Measurements from ENCODE around the gene DMD. TPM values are rescaled to one million over a fixed set of nuclear protein-coding genes. Genes with fewer than 3 reads are reported as not detected.

DMD gene
- total RNA-seq, 1 donor from 2014 or later = 23.9 TPM

DNA sequence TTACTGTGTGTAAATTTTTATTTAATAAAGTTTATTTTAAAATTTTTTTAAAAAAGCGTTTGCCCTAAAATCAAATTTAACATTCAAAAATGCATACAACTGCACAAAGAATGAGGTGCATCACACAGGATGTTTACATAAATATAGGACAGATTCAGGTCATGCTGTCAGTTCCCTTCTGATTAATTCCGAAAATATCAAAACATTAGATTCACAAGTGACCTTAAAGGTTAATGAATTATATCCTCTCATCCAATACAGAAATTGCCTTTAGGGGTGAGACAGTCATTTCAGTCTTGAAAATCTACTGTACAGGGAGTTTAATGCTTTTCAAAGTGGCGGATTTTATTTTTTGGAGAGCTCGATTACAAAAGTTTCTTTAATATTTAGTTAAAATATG is 1930.8 kb downstream of the DMD start:
- Mint-ChIP-seq H3K27me3 (no peaks in the 10 kb centered on the region), H3K36me3 (ENCODE audit: insufficient read depth) (no peaks in the 10 kb centered on the region), H3K4me3 (ENCODE audit: low read depth) (no peak overlapping the region), H3K27ac (no peak overlapping the region), H3K4me1 (ENCODE audit: low read depth) (no peaks in the 10 kb centered on the region), H3K9me3 (ENCODE audit: low read depth) (peaks cover 17% of the 10 kb centered on the region)
- TF ChIP-seq, protein P1, sequence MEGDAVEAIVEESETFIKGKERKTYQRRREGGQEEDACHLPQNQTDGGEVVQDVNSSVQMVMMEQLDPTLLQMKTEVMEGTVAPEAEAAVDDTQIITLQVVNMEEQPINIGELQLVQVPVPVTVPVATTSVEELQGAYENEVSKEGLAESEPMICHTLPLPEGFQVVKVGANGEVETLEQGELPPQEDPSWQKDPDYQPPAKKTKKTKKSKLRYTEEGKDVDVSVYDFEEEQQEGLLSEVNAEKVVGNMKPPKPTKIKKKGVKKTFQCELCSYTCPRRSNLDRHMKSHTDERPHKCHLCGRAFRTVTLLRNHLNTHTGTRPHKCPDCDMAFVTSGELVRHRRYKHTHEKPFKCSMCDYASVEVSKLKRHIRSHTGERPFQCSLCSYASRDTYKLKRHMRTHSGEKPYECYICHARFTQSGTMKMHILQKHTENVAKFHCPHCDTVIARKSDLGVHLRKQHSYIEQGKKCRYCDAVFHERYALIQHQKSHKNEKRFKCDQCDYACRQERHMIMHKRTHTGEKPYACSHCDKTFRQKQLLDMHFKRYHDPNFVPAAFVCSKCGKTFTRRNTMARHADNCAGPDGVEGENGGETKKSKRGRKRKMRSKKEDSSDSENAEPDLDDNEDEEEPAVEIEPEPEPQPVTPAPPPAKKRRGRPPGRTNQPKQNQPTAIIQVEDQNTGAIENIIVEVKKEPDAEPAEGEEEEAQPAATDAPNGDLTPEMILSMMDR (IDR thresholded peaks at IDR 0.05; ENCODE audit: unreplicated experiment) = no peak
- DNase-seq (ENCODE audit: low spot score, unreplicated experiment) = no peak

DNA sequence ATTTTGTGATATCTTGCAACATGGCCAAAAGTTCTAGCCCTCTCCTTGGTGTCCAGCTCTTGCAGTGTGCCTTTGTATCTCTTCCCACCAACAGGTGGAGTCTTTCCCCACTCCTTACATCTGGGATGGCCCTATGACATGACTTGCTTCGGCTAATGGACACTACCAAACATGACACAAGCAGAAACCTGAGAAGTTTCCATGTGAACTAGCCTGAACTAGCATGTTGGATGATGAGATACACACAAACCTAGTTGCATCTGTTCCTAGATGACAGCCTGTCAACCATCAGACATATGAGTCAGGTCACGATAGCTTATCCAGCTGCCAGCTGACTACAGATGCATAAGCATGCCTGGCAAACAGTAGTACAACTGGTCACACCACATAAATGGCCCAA is 1932.0 kb downstream of the DMD start:
- H3K9me3 Mint-ChIP-seq (ENCODE audit: low read depth) = peaks cover 11% of the 10 kb centered on the region

DNA sequence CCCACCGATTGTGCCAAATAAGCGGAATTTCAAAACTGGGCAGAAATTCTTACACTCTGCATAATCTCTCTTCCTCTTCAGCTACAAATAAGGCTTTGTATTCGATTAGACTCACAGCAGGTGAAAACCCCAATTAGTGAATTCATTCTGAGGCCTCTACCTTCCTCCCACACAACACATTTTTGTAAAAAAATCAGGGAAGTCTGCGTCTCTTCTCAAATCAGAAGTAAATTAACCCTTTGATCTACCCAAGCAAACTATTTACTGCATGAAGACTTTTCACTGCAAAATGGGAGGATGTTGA is 1938.9 kb downstream of the DMD start:
- no peak for DNase-seq (ENCODE audit: low spot score, unreplicated experiment)
- Mint-ChIP-seq H3K4me1 (ENCODE audit: low read depth) (peaks cover 19% of the 10 kb centered on the region), H3K4me3 (ENCODE audit: low read depth) (no peak overlapping the region), H3K9me3 (ENCODE audit: low read depth) (peaks cover 16% of the 10 kb centered on the region), H3K36me3 (ENCODE audit: insufficient read depth) (peaks cover 3% of the 10 kb centered on the region), H3K27me3 (peaks cover 4% of the 10 kb centered on the region), H3K27ac (no peak overlapping the region)
- TF ChIP-seq, protein P1 (IDR thresholded peaks at IDR 0.05; ENCODE audit: unreplicated experiment) = no peak

More for the DNA sequence above, 1932.0 kb downstream of the DMD start:
- Mint-ChIP-seq H3K4me1 (ENCODE audit: low read depth) (peaks cover 4% of the 10 kb centered on the region), H3K4me3 (ENCODE audit: low read depth) (no peak overlapping the region), H3K27ac (no peak overlapping the region), H3K27me3 (no peaks in the 10 kb centered on the region), H3K36me3 (ENCODE audit: insufficient read depth) (no peaks in the 10 kb centered on the region)
- DNase-seq (ENCODE audit: low spot score, unreplicated experiment) = no peak
- TF ChIP-seq, protein P1 (IDR thresholded peaks at IDR 0.05; ENCODE audit: unreplicated experiment) = no peak

DNA sequence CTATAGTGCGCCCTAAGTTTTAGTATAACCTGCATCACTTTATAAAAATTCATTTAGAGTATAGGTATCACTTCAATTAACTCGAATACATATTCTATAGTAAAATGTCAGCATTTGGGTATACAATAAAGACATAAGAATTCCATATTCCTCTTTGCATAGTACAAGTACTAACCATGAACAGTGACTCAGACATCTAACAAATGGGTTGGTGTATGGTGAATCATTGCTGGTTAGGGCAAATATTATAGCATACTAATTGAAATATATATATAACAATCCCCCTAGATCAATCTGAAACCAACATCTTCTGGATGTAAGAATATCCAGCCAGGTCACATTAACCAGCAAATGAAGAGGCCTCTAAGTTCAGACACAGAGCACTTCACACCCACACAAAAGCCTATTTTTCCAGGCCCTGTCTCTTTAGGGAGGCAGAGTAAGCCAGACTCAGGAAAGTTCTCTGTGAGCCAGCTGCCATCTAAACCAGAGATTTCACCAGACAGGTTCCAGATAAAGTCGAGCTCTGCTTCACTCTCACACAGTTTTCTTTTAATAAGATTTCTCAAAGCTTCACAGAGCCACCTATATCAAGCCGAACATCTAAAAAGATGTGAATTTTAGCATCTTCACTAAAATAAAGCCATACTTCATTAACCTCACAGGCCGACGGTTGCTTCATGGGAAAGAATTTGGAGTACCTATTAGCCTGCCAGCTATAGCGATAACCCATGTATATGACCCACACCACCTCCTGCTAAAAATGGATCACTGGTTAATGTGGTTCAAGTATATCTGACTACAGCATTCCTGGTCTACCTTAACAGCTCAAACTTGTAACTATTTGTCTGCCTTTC is 1939.5 kb downstream of the DMD start:
- TF ChIP-seq, protein P1 (IDR thresholded peaks at IDR 0.05; ENCODE audit: unreplicated experiment) = no peak
- Mint-ChIP-seq H3K36me3 (ENCODE audit: insufficient read depth) (peaks cover 3% of the 10 kb centered on the region), H3K4me3 (ENCODE audit: low read depth) (no peak overlapping the region), H3K9me3 (ENCODE audit: low read depth) (peaks cover 16% of the 10 kb centered on the region), H3K4me1 (ENCODE audit: low read depth) (peaks cover 19% of the 10 kb centered on the region), H3K27ac (no peak overlapping the region), H3K27me3 (peaks cover 4% of the 10 kb centered on the region)
- DNase-seq (ENCODE audit: low spot score, unreplicated experiment) = no peak

DNA sequence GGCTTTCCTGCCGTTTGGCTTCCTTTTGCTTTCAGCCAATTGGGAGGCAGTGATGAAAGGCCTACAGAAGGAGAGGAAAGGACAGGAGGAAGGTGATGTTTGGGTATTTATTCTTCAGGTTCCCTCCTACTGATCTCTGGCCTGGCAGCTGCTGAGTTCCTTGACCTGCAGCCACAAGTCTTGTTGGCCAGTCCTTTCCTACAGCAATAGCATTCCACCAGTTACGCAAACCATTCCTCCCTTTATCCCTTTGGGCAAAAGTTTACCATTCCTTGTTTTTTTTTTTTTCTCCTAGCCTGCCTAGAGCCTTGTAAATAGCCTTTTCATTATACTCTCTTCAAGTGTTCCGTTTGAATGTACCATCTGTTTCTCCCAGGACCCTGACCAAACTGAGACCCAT is 1941.4 kb downstream of the DMD start:
- Mint-ChIP-seq H3K4me3 (ENCODE audit: low read depth) (no peak overlapping the region), H3K36me3 (ENCODE audit: insufficient read depth) (peaks cover 3% of the 10 kb centered on the region), H3K4me1 (ENCODE audit: low read depth) (peaks cover 24% of the 10 kb centered on the region), H3K9me3 (ENCODE audit: low read depth) (peaks cover 16% of the 10 kb centered on the region), H3K27ac (no peak overlapping the region), H3K27me3 (peaks cover 4% of the 10 kb centered on the region)
- TF ChIP-seq, protein P1 (IDR thresholded peaks at IDR 0.05; ENCODE audit: unreplicated experiment) = no peak
- DNase-seq (ENCODE audit: low spot score, unreplicated experiment) = no peak
